LNCaP clone FGC (cell line): ENCODE results near the gene ACACA.

ENCODE experiments used
- DNase-seq: peaks from one replicate; pipeline ENCODE4 v3.0.0-alpha.2; 2011; ENCODE audit warnings: low read depth
- H3K4me3 ChIP-seq: 2 replicates; pipeline ENCODE4 v1.5.1; 2011; ENCODE audit warnings: mild to moderate bottlenecking, low read depth, low read length, control low read depth
- CTCF ChIP-seq: IDR thresholded peaks from 2 replicates; pipeline ENCODE4 v1.5.1; 2012; ENCODE audit warnings: mild to moderate bottlenecking; ENCODE audit not compliant: control insufficient read depth, insufficient read depth; ENCODE audit errors: extremely low read depth

ACACA gene

GRCh38 chr17:37069087-37069486 is 337.5 kb downstream of the ACACA start:
- no peak for TF ChIP-seq CTCF
- no peak overlapping the region for H3K4me3 ChIP-seq
- no peak for DNase-seq

DNA sequence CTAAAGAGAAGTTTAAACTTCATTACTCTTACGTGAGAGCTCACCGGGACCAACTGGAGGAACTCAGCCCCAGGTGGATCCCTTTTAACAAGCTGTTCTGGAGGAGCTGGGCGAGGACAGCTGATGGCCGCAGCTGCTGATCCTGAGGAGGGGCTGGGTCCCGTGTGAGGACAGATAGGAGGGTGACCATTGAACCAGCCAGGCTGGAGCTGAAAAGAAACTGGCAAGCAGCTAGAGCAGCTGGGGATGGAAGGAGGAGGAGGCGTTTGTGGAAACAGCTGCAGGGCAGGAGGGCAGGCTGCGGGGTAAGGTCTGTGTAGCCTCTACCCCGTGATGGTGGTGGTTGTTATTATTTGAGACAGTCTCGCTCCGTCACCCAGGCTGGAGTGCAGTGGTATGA is 338.4 kb downstream of the ACACA start:
- DNase-seq = no peak
- no peak for TF ChIP-seq CTCF
- no peak overlapping the region for H3K4me3 ChIP-seq

GRCh38 chr17:37067555-37068111 is 339.0 kb downstream of the ACACA start:
- no peak for TF ChIP-seq CTCF
- H3K4me3 ChIP-seq = no peak overlapping the region
- DNase-seq = peak; percentile 79

DNA sequence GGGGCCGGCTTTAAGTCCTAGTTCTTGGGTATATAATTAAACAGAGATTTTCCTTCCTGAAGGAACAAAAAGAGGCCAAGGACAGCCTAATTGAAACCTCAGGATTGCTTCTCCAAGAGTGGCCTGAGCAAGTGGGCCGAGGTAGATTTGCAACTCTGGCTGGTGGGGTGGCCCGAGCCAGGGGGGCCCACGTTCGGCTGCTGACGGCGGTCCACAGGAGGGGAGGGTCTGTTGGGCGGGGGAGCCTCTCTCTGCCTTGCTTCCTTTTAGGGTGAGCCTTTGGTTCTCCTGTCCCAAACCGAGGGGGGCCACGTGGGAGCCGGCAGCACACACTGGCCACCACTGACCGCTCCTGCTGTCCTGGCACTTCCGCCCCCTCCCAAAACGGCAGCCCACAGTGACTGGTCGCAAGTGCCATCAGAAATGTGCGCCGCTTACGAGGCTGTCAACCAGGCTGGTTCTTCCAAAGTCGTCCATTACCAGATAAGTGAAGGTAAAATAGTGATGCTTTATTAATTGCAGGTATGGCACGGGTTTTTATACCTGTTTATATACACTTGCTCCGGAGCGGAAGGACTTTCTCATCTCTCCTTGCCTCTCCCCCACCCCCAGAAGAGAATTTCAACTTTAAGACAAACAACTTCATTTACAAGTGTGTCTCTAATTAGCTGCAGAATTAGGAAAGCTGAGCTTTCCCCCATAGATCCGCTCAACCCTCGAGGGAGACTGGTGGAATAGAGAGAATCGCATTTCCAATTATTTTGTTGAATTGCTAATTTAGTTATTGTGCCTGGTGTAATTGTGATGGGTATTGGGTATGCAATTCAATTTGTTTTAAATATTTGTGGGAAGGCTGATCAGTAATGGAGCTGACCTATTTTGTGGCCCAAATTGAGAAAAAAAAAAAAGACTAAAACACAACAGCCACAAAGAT is 340.0 kb downstream of the ACACA start:
- no peak overlapping the region for H3K4me3 ChIP-seq
- no peak for TF ChIP-seq CTCF
- DNase-seq = no peak

DNA sequence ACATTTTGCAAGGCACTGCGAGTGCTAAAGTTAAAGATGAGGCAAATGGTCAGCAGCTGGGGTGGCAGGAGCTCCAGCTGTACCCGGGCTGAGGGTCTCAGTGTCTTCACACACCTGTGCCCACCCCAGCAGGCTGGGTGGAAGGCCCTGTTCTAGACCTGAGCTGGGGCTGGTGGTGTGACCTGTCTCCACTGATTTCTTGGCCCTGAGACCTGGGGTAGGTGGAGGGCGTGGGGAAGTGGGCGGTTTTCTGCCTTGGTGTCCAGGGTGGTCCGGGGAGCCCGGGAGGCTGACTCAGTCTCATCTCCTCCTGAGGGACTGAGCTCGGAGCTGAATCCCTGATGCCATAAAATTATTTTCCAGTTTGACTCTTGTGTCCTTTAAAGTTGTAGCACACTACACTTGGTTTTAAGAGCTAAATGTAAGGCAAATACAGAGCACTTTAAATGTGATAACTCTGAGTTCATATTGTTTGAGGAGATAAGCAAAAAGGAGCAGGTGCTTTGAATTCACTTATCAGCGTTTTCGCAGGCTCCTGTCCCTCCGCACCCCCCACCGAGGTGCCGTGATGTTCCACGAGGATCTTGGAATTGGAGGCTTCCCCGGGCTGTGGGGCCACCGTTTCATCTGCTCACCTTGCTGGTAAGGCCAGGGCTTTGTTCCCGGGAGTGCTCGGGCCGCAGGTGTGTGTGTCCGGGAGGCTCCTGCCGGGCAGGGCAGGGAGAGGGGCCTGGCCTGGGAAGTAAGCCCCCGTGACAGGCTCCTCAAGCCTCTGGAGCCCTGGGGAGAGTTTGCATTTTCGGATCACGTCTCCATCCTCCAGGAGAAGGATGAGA is 340.9 kb downstream of the ACACA start:
- no peak for TF ChIP-seq CTCF
- no peak overlapping the region for H3K4me3 ChIP-seq
- no peak for DNase-seq

DNA sequence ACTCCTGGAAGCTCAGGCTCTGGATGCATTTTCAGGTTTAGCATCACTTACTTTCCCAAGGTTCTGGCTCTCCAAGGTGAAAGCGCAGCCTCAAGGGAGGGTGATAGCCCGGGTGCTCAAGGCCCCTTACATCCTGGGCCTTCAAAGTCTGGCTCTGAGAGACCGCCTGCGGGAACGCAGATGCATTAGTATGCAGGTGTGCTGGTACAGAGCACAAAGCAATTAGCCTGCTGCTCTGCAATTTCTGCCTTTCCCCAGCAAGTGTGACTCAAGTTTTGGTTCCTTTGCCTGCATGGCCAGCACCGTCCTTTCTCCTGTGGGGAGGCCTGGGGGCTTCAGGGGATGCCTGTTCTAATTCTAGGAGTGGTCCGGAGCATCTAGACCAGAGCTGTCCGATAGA is 341.7 kb downstream of the ACACA start:
- no peak for TF ChIP-seq CTCF
- H3K4me3 ChIP-seq = no peak overlapping the region
- no peak for DNase-seq
